Posterior vena cava (tissue), 2 donors: Measurements from ENCODE around the gene LSR. TPM values are rescaled to one million over a fixed set of nuclear protein-coding genes. Genes with fewer than 3 reads are reported as not detected.

Experiments used
- DNase-seq: peaks from one replicate; pipeline ENCODE4 v3.0.0-alpha.2; 2020; ENCODE audit warnings: low spot score
- intact Hi-C, 2 donors: fragments of 100-400 bp; cut with DNase I; formaldehyde crosslinking; loops; one replicate each; pipeline versions ENCODE4 v1.14.1 to v1.14.2; 2022 to 2023
- total RNA-seq, 2 donors: library from RNA; stranded (reverse); fragmentation: NEBNext Ultra II Directional; extraction: Animal tissue kit (Norgen Biotek cat#: 25700); gene quantifications; one replicate each; pipeline ENCODE4 v1.2.1, GENCODE V29; 2021
- donor health status: DM: yes; HTN: yes; CAD: no.
- donor health status: DM: yes; HTN: yes; CAD: no.

The LSR gene
- total RNA-seq, 2 donors from 2014 or later = 5.1 to 5.5 TPM

GRCh38 chr19:35264268-35265125 lies 15.7 kb downstream of the LSR start:
- intact Hi-C loops = loop anchor here in 1 of 2 donors (10.0 kb wide), 1 partner anchor 120 kb away; the partner anchor contains the start of gene FXYD7
- peak; percentile 19 for DNase-seq

- DNase-seq = peak; percentile 74
- intact Hi-C loops = loop anchor here in 1 of 2 donors (10.0 kb wide), 1 partner anchor 121 kb away; the partner anchor contains the start of gene FXYD7
Observed at GRCh38 chr19:35265126-35265899, 16.5 kb downstream of the LSR start.

GRCh38 chr19:35265900-35266519 lies 17.2 kb downstream of the LSR start:
- DNase-seq = no peak
- intact Hi-C loops = loop anchor here in 1 of 2 donors (10.0 kb wide), 1 partner anchor 121 kb away; the partner anchor contains the start of gene FXYD7

- intact Hi-C loops = loop anchor here in 1 of 2 donors (10.0 kb wide), 1 partner anchor 122 kb away; the partner anchor contains the start of gene FXYD7
- peak; percentile 83 for DNase-seq
Observed at GRCh38 chr19:35266520-35267352, 17.9 kb downstream of the LSR start.

- peak; percentile 89 for DNase-seq
- intact Hi-C loops = loop anchor here in 1 of 2 donors (10.0 kb wide), 1 partner anchor 123 kb away; the partner anchor contains the start of gene FXYD7
Observed at GRCh38 chr19:35267353-35267817, 18.6 kb downstream of the LSR start.

- intact Hi-C loops = loop anchor here in 1 of 2 donors (10.0 kb wide), 1 partner anchor 123 kb away; the partner anchor contains the start of gene FXYD7
- DNase-seq = peak; percentile 92
Observed at GRCh38 chr19:35267818-35268535, 19.2 kb downstream of the LSR start.

GRCh38 chr19:35268536-35269437 lies 20.0 kb downstream of the LSR start, which contains the start of gene USF2:
Gene USF2 (plus strand): TSS chr19:35268962. CDS start chr19:35269102, 140 bp downstream.
- DNase-seq = peak; percentile 91
- intact Hi-C loops = loop anchor here in 1 of 2 donors (10.0 kb wide), 1 partner anchor 124 kb away; the partner anchor contains the start of gene FXYD7

GRCh38 chr19:35269438-35270117 lies 20.8 kb downstream of the LSR start:
- intact Hi-C loops = loop anchor here in 1 of 2 donors (10.0 kb wide), 2 partner anchors 125 to 225 kb away; partner anchors contain the start of genes FXYD7 and KRTDAP
- peak; percentile 96 for DNase-seq

GRCh38 chr19:35270381-35270811 lies 21.6 kb downstream of the LSR start:
- intact Hi-C loops = loop anchor here in 1 of 2 donors (10.0 kb wide), 1 partner anchor 224 kb away; the partner anchor contains the start of gene KRTDAP
- no peak for DNase-seq

- intact Hi-C loops = loop anchor here in 1 of 2 donors (10.0 kb wide), 1 partner anchor 223 kb away; the partner anchor contains the start of gene KRTDAP
- no peak for DNase-seq
Observed at GRCh38 chr19:35271546-35271945, 22.7 kb downstream of the LSR start.

- intact Hi-C loops = loop anchor here in 1 of 2 donors (10.0 kb wide), 1 partner anchor 223 kb away; the partner anchor contains the start of gene KRTDAP
- no peak for DNase-seq
Observed at GRCh38 chr19:35272122-35272719, 23.4 kb downstream of the LSR start.

GRCh38 chr19:35272954-35273649 lies 24.3 kb downstream of the LSR start:
- no peak for DNase-seq
- intact Hi-C loops = loop anchor here in 1 of 2 donors (10.0 kb wide), 1 partner anchor 222 kb away; the partner anchor contains the start of gene KRTDAP

GRCh38 chr19:35273686-35274259 lies 25.0 kb downstream of the LSR start:
- intact Hi-C loops = loop anchor here in 1 of 2 donors (10.0 kb wide), 1 partner anchor 221 kb away; the partner anchor contains the start of gene KRTDAP
- DNase-seq = no peak

- DNase-seq = no peak
- intact Hi-C loops = loop anchor here in 1 of 2 donors (10.0 kb wide), 1 partner anchor 220 kb away; the partner anchor contains the start of gene KRTDAP
Observed at GRCh38 chr19:35274323-35274722, 25.5 kb downstream of the LSR start.
